Neutrophil (primary cell): ENCODE results near the gene CMTR1.

Experiments
- H3K27ac ChIP-seq: fragments of 200-600 bp; sonication (generic); 2 replicates; pipeline ENCODE4 v1.5.1; 2016; ENCODE audit warnings: mild to moderate bottlenecking, moderate library complexity
- H3K27me3 ChIP-seq: fragments of 200-600 bp; sonication (generic); 2 replicates; pipeline ENCODE4 v1.6.0; 2016; ENCODE audit warnings: mild to moderate bottlenecking
- H3K36me3 ChIP-seq: fragments of 200-600 bp; sonication (generic); 2 replicates; pipeline ENCODE4 v1.5.1; 2017
- H3K4me1 ChIP-seq, 2 experiments: fragments of 200-600 bp in 1 of 2; sonication (generic) in 1 of 2; 1 replicate in 1 of 2; 2 replicates in 1 of 2; pipeline versions ENCODE4 v1.5.1 to v1.6.1; 2013 to 2016; ENCODE audit warnings: low read depth in 1 of 2, low read length in 1 of 2, mild to moderate bottlenecking in 1 of 2, moderate library complexity in 1 of 2; ENCODE audit not compliant: control insufficient read depth in 1 of 2, insufficient read depth in 1 of 2
- H3K4me3 ChIP-seq, 2 experiments: fragments of 200-600 bp in 1 of 2; sonication (generic) in 1 of 2; 1 replicate in 1 of 2; 2 replicates in 1 of 2; pipeline ENCODE4 v1.5.1; 2013 to 2016; ENCODE audit warnings: low read depth in 1 of 2, low read length in 1 of 2, mild to moderate bottlenecking in 1 of 2, moderate library complexity in 1 of 2
- H3K9me3 ChIP-seq: fragments of 200-600 bp; sonication (generic); 2 replicates; pipeline ENCODE4 v1.5.1; 2016
- CTCF ChIP-seq: fragments of 200-600 bp; sonication (generic); IDR thresholded peaks from 2 replicates; pipeline ENCODE4 v1.5.1; 2016; ENCODE audit warnings: antibody characterized with exemption

The CMTR1 gene

GRCh38 chr6:37474316-37474715, 41.3 kb downstream of the CMTR1 start:
- H3K9me3 ChIP-seq: no peaks in the 10 kb centered on the region
- no peak overlapping the region for H3K27ac ChIP-seq
- no peak for TF ChIP-seq CTCF
- no peak overlapping the region for H3K4me3 ChIP-seq
- no peaks in the 10 kb centered on the region for H3K27me3 ChIP-seq
- no peaks in the 10 kb centered on the region for H3K4me1 ChIP-seq
- peaks cover 86% of the 10 kb centered on the region for H3K36me3 ChIP-seq

- peaks cover 100% of the 10 kb centered on the region for H3K36me3 ChIP-seq
- no peaks in the 10 kb centered on the region for H3K4me1 ChIP-seq
- no peaks in the 10 kb centered on the region for H3K27me3 ChIP-seq
- no peak for TF ChIP-seq CTCF
- H3K4me3 ChIP-seq: no peak overlapping the region
- no peak overlapping the region for H3K27ac ChIP-seq
- no peaks in the 10 kb centered on the region for H3K9me3 ChIP-seq
These were observed 44.2 kb downstream of the CMTR1 start for GRCh38 chr6:37477191-37477590.

GRCh38 chr6:37477656-37478435, 44.8 kb downstream of the CMTR1 start:
- no peaks in the 10 kb centered on the region for H3K4me1 ChIP-seq
- no peaks in the 10 kb centered on the region for H3K9me3 ChIP-seq
- TF ChIP-seq CTCF: no peak
- no peak overlapping the region for H3K27ac ChIP-seq
- H3K27me3 ChIP-seq: no peaks in the 10 kb centered on the region
- H3K4me3 ChIP-seq: no peak overlapping the region
- H3K36me3 ChIP-seq: peaks cover 100% of the 10 kb centered on the region

- no peak for TF ChIP-seq CTCF
- no peaks in the 10 kb centered on the region for H3K9me3 ChIP-seq
These were observed 45.8 kb downstream of the CMTR1 start for GRCh38 chr6:37478827-37479226.

GRCh38 chr6:37479266-37479854, 46.3 kb downstream of the CMTR1 start:
- no peak for TF ChIP-seq CTCF
- Histone ChIP-seq H3K36me3 (peaks cover 95% of the 10 kb centered on the region), H3K27ac (no peak overlapping the region), H3K9me3 (no peaks in the 10 kb centered on the region), H3K4me1 (no peaks in the 10 kb centered on the region), H3K27me3 (no peaks in the 10 kb centered on the region), H3K4me3 (no peak overlapping the region)

More at GRCh38 chr6:37478827-37479226, 45.8 kb downstream of the CMTR1 start:
- Histone ChIP-seq H3K27me3 (no peaks in the 10 kb centered on the region), H3K27ac (no peak overlapping the region), H3K4me1 (no peaks in the 10 kb centered on the region), H3K36me3 (peaks cover 100% of the 10 kb centered on the region), H3K4me3 (no peak overlapping the region)
